ENCODE data around the gene RABGAP1L.

RABGAP1L gene

GRCh38 chr1:174301295-174302077 is 142.2 kb downstream of the RABGAP1L start:
- H2AFZ ChIP-seq (ENCODE audit: insufficient read depth, low read length, poor library complexity), result no peak overlapping the region
- H3K27me3 ChIP-seq (ENCODE audit: insufficient read depth, low read length), result no peaks in the 10 kb centered on the region
- H3K27ac ChIP-seq (ENCODE audit: low read depth, low read length), result no peak overlapping the region
- H3K18ac ChIP-seq (ENCODE audit: low read length), result no peak overlapping the region
- H3K9ac ChIP-seq (ENCODE audit: low read length), result no peak overlapping the region
- no peak overlapping the region for H2AK5ac ChIP-seq (ENCODE audit: low read length)
- no peaks in the 10 kb centered on the region for H3K36me3 ChIP-seq (ENCODE audit: control insufficient read depth in 1 of 2, insufficient read depth in 2 of 2, low read length in 2 of 2)
- H2BK12ac ChIP-seq (ENCODE audit: low read length), result no peak overlapping the region
- H4K91ac ChIP-seq (ENCODE audit: low read depth, low read length), result no peak overlapping the region
- no peaks in the 10 kb centered on the region for H3K4me1 ChIP-seq (ENCODE audit: control insufficient read depth in 1 of 2, insufficient read depth in 2 of 2, low read length in 2 of 2)
- no peak overlapping the region for H3K14ac ChIP-seq (ENCODE audit: low read length)
- no peak overlapping the region for H3K4me3 ChIP-seq (ENCODE audit: low read depth, low read length)
- H2BK5ac ChIP-seq (ENCODE audit: low read depth, low read length, poor library complexity), result no peak overlapping the region
- H3K23ac ChIP-seq (ENCODE audit: low read length), result no peak overlapping the region
- no peaks in the 10 kb centered on the region for H3K79me2 ChIP-seq (ENCODE audit: control insufficient read depth, insufficient read depth, low read length, poor library complexity)
- peaks cover 3% of the 10 kb centered on the region for H3K9me3 ChIP-seq (ENCODE audit: insufficient read depth, low read depth, low read length)
- no peak overlapping the region for H3K4me2 ChIP-seq (ENCODE audit: low read length)
- no peaks in the 10 kb centered on the region for H3K79me1 ChIP-seq (ENCODE audit: low read length)
- WGBS (ENCODE audit: extremely low coverage, insufficient coverage, insufficient read length), result 100% methylated on average over 1 of the region's 5 CpGs
- H4K8ac ChIP-seq (ENCODE audit: low read depth, low read length), result no peak overlapping the region
- DNase-seq, result no peak
- H3K4ac ChIP-seq (ENCODE audit: low read depth, low read length), result no peak overlapping the region
- H2BK120ac ChIP-seq (ENCODE audit: insufficient read depth, low read length, poor library complexity), result no peak overlapping the region
- no peak overlapping the region for H4K12ac ChIP-seq (ENCODE audit: low read depth, low read length)

- Histone ChIP-seq H3K18ac (ENCODE audit: low read length) (no peak overlapping the region), H3K4me1 (ENCODE audit: control insufficient read depth in 1 of 2, insufficient read depth in 2 of 2, low read length in 2 of 2) (no peaks in the 10 kb centered on the region), H2BK120ac (ENCODE audit: insufficient read depth, low read length, poor library complexity) (no peak overlapping the region), H3K9me3 (ENCODE audit: insufficient read depth, low read depth, low read length) (no peaks in the 10 kb centered on the region), H3K36me3 (ENCODE audit: control insufficient read depth in 1 of 2, insufficient read depth in 2 of 2, low read length in 2 of 2) (no peaks in the 10 kb centered on the region), H3K9ac (ENCODE audit: low read length) (no peak overlapping the region), H3K23ac (ENCODE audit: low read length) (no peak overlapping the region), H3K27ac (ENCODE audit: low read depth, low read length) (no peak overlapping the region), H2BK12ac (ENCODE audit: low read length) (no peak overlapping the region), H3K79me1 (ENCODE audit: low read length) (no peaks in the 10 kb centered on the region), H4K12ac (ENCODE audit: low read depth, low read length) (no peak overlapping the region), H2BK5ac (ENCODE audit: low read depth, low read length, poor library complexity) (no peak overlapping the region), H4K91ac (ENCODE audit: low read depth, low read length) (no peak overlapping the region), H3K4ac (ENCODE audit: low read depth, low read length) (no peak overlapping the region), H4K8ac (ENCODE audit: low read depth, low read length) (no peak overlapping the region), H2AK5ac (ENCODE audit: low read length) (no peak overlapping the region), H3K14ac (ENCODE audit: low read length) (no peak overlapping the region), H2AFZ (ENCODE audit: insufficient read depth, low read length, poor library complexity) (no peak overlapping the region), H3K4me3 (ENCODE audit: low read depth, low read length) (no peak overlapping the region), H3K79me2 (ENCODE audit: control insufficient read depth, insufficient read depth, low read length, poor library complexity) (no peaks in the 10 kb centered on the region), H3K27me3 (ENCODE audit: insufficient read depth, low read length) (no peaks in the 10 kb centered on the region), H3K4me2 (ENCODE audit: low read length) (no peak overlapping the region)
- DNase-seq, result peak in 1 of 2 donors; percentile 19
Observed at GRCh38 chr1:174308604-174309003, 149.3 kb downstream of the RABGAP1L start.

GRCh38 chr1:174309490-174309889 is 150.2 kb downstream of the RABGAP1L start:
- H4K12ac ChIP-seq (ENCODE audit: low read depth, low read length), result no peak overlapping the region

GRCh38 chr1:174314433-174314832 is 155.1 kb downstream of the RABGAP1L start:
- Histone ChIP-seq H3K4me2 (ENCODE audit: low read length) (no peak overlapping the region), H2BK120ac (ENCODE audit: insufficient read depth, low read length, poor library complexity) (no peak overlapping the region), H2AFZ (ENCODE audit: insufficient read depth, low read length, poor library complexity) (no peak overlapping the region), H3K18ac (ENCODE audit: low read length) (no peak overlapping the region), H3K79me2 (ENCODE audit: control insufficient read depth, insufficient read depth, low read length, poor library complexity) (no peaks in the 10 kb centered on the region), H3K27me3 (ENCODE audit: insufficient read depth, low read length) (no peaks in the 10 kb centered on the region), H2AK5ac (ENCODE audit: low read length) (no peak overlapping the region), H3K4me1 (ENCODE audit: control insufficient read depth in 1 of 2, insufficient read depth in 2 of 2, low read length in 2 of 2) (no peaks in the 10 kb centered on the region), H3K36me3 (ENCODE audit: control insufficient read depth in 1 of 2, insufficient read depth in 2 of 2, low read length in 2 of 2) (no peaks in the 10 kb centered on the region), H3K79me1 (ENCODE audit: low read length) (no peaks in the 10 kb centered on the region), H3K9me3 (ENCODE audit: insufficient read depth, low read depth, low read length) (peaks cover 3% of the 10 kb centered on the region), H3K14ac (ENCODE audit: low read length) (no peak overlapping the region), H4K8ac (ENCODE audit: low read depth, low read length) (no peak overlapping the region), H3K9ac (ENCODE audit: low read length) (no peak overlapping the region), H3K4ac (ENCODE audit: low read depth, low read length) (no peak overlapping the region), H4K91ac (ENCODE audit: low read depth, low read length) (no peak overlapping the region), H3K23ac (ENCODE audit: low read length) (no peak overlapping the region), H3K27ac (ENCODE audit: low read depth, low read length) (no peak overlapping the region), H3K4me3 (ENCODE audit: low read depth, low read length) (no peak overlapping the region), H2BK12ac (ENCODE audit: low read length) (no peak overlapping the region), H2BK5ac (ENCODE audit: low read depth, low read length, poor library complexity) (no peak overlapping the region), H4K12ac (ENCODE audit: low read depth, low read length) (no peak overlapping the region)
- DNase-seq, result no peak
- no CpG with 5 or more reads among the region's 4 CpGs for WGBS (ENCODE audit: extremely low coverage, insufficient coverage, insufficient read length)

More at GRCh38 chr1:174309490-174309889, 150.2 kb downstream of the RABGAP1L start:
- Histone ChIP-seq H3K79me1 (ENCODE audit: low read length) (no peaks in the 10 kb centered on the region), H3K4ac (ENCODE audit: low read depth, low read length) (no peak overlapping the region), H3K14ac (ENCODE audit: low read length) (no peak overlapping the region), H4K8ac (ENCODE audit: low read depth, low read length) (no peak overlapping the region), H3K9ac (ENCODE audit: low read length) (no peak overlapping the region), H3K4me1 (ENCODE audit: control insufficient read depth in 1 of 2, insufficient read depth in 2 of 2, low read length in 2 of 2) (no peaks in the 10 kb centered on the region), H3K79me2 (ENCODE audit: control insufficient read depth, insufficient read depth, low read length, poor library complexity) (no peaks in the 10 kb centered on the region), H3K9me3 (ENCODE audit: insufficient read depth, low read depth, low read length) (no peaks in the 10 kb centered on the region), H2BK120ac (ENCODE audit: insufficient read depth, low read length, poor library complexity) (no peak overlapping the region), H2BK5ac (ENCODE audit: low read depth, low read length, poor library complexity) (no peak overlapping the region), H3K4me3 (ENCODE audit: low read depth, low read length) (no peak overlapping the region), H4K91ac (ENCODE audit: low read depth, low read length) (no peak overlapping the region), H3K27ac (ENCODE audit: low read depth, low read length) (no peak overlapping the region), H3K18ac (ENCODE audit: low read length) (no peak overlapping the region), H3K23ac (ENCODE audit: low read length) (no peak overlapping the region), H3K36me3 (ENCODE audit: control insufficient read depth in 1 of 2, insufficient read depth in 2 of 2, low read length in 2 of 2) (no peaks in the 10 kb centered on the region), H3K27me3 (ENCODE audit: insufficient read depth, low read length) (no peaks in the 10 kb centered on the region), H3K4me2 (ENCODE audit: low read length) (no peak overlapping the region), H2AK5ac (ENCODE audit: low read length) (no peak overlapping the region), H2AFZ (ENCODE audit: insufficient read depth, low read length, poor library complexity) (no peak overlapping the region), H2BK12ac (ENCODE audit: low read length) (no peak overlapping the region)
- no peak for DNase-seq

Measured in trophoblast cell (in vitro differentiated cells and primary cell).